ENCODE data around the gene UBE2J2.

The UBE2J2 gene

GRCh38 chr1:1223891-1224290 is 49.8 kb downstream of the UBE2J2 start:
- no peak for DNase-seq

GRCh38 chr1:1223321-1223720 is 50.3 kb downstream of the UBE2J2 start:
- DNase-seq = no peak

- DNase-seq = no peak
These were observed 51.0 kb downstream of the UBE2J2 start for GRCh38 chr1:1222575-1223225.

- no peak for DNase-seq
These were observed 51.6 kb downstream of the UBE2J2 start for GRCh38 chr1:1221887-1222574.

GRCh38 chr1:1220197-1220596 is 53.5 kb downstream of the UBE2J2 start:
- no peak for DNase-seq

GRCh38 chr1:1219341-1219740 is 54.3 kb downstream of the UBE2J2 start:
- DNase-seq = no peak

- DNase-seq = no peak
These were observed 55.0 kb downstream of the UBE2J2 start for GRCh38 chr1:1218524-1219200.

- peak; percentile 14 for DNase-seq
These were observed 55.8 kb downstream of the UBE2J2 start for GRCh38 chr1:1217621-1218523.

GRCh38 chr1:1216770-1217620 is 56.7 kb downstream of the UBE2J2 start:
- DNase-seq = no peak

GRCh38 chr1:1215881-1216605 is 57.6 kb downstream of the UBE2J2 start:
- DNase-seq = no peak

- DNase-seq = no peak
These were observed 58.5 kb downstream of the UBE2J2 start for GRCh38 chr1:1215080-1215676.

GRCh38 chr1:1213345-1214265 is 60.0 kb downstream of the UBE2J2 start, which contains the start of gene TNFRSF4:
Gene TNFRSF4 (minus strand): TSS chr1:1214153. CDS start chr1:1214127, 26 bp downstream.
- DNase-seq = no peak

GRCh38 chr1:1212780-1213344 is 60.8 kb downstream of the UBE2J2 start:
- no peak for DNase-seq

- DNase-seq = no peak
These were observed 61.9 kb downstream of the UBE2J2 start for GRCh38 chr1:1211541-1212441.

- peak; percentile 9 for DNase-seq
These were observed 62.7 kb downstream of the UBE2J2 start for GRCh38 chr1:1210726-1211540.

GRCh38 chr1:1208713-1209433 is 64.8 kb downstream of the UBE2J2 start:
- DNase-seq = peak; percentile 28

- DNase-seq = no peak
These were observed 66.1 kb downstream of the UBE2J2 start for GRCh38 chr1:1207571-1207892.

All from NCI-H69 (cell line).